A673 (cell line): ENCODE results near the gene SH2D3C. TPM values are rescaled to one million over a fixed set of nuclear protein-coding genes. Genes with fewer than 3 reads are reported as not detected.

ENCODE experiments used
- BruUV-seq: library from RNA; stranded (reverse); fragments of 400-500 nt; replicated peaks from 2 replicates; lab custom pipeline; 2021; lab: Mats Ljungman, UMichigan
- CTCF ChIA-PET: fragments of 300-600 bp; sonication (Branson Sonifier 250); formaldehyde crosslinking; loops from one replicate; lab custom pipeline; 2022; ENCODE audit warnings: antibody characterized with exemption; lab: Charles Lee
- POLR2A ChIA-PET: fragments of 300-600 bp; sonication (Branson Sonifier 250); formaldehyde crosslinking; loops from one replicate; lab custom pipeline; 2022; ENCODE audit warnings: antibody characterized with exemption; ENCODE audit not compliant: low non-redundant PET; lab: Charles Lee
- DNase-seq: peaks from one replicate; pipeline ENCODE4 v3.0.0-alpha.2; 2015; ENCODE audit warnings: low spot score
- H3K27ac ChIP-seq: fragments of 200-600 bp; sonication (generic); 2 replicates; pipeline ENCODE4 v1.5.1; 2016; ENCODE audit warnings: mixed run types, low read depth, mild to moderate bottlenecking, mixed read lengths, antibody characterized with exemption, low read length; ENCODE audit not compliant: poor library complexity, severe bottlenecking
- H3K27me3 ChIP-seq: fragments of 200-600 bp; sonication (generic); replicated peaks from 2 replicates; pipeline ENCODE4 v1.6.1; 2017; ENCODE audit warnings: mixed run types, low read depth, mild to moderate bottlenecking, mixed read lengths, antibody characterized with exemption, low read length; ENCODE audit not compliant: insufficient read depth, poor library complexity
- H3K36me3 ChIP-seq: fragments of 200-600 bp; sonication (generic); 2 replicates; pipeline ENCODE4 v1.6.1; 2016; ENCODE audit warnings: mixed run types, mild to moderate bottlenecking, mixed read lengths, antibody characterized with exemption, low read length; ENCODE audit not compliant: insufficient read depth, poor library complexity, severe bottlenecking
- H3K4me1 ChIP-seq: fragments of 200-600 bp; sonication (generic); 2 replicates; pipeline ENCODE4 v1.6.1; 2017; ENCODE audit warnings: mixed run types, mild to moderate bottlenecking, mixed read lengths, antibody characterized with exemption, low read length; ENCODE audit not compliant: insufficient read depth, poor library complexity, severe bottlenecking
- H3K4me3 ChIP-seq: fragments of 200-600 bp; sonication (generic); 2 replicates; pipeline ENCODE4 v1.5.1; 2016; ENCODE audit warnings: low read depth, mixed run types, mild to moderate bottlenecking, mixed read lengths, low read length; ENCODE audit not compliant: poor library complexity, severe bottlenecking
- H3K9me3 ChIP-seq: fragments of 200-600 bp; sonication (generic); 2 replicates; pipeline ENCODE4 v1.6.1; 2016; ENCODE audit warnings: mixed run types, low read depth, mild to moderate bottlenecking, mixed read lengths, antibody characterized with exemption, low read length; ENCODE audit not compliant: poor library complexity, severe bottlenecking
- EZH2 ChIP-seq: fragments of 200-600 bp; sonication (generic); IDR thresholded peaks from 2 replicates; pipeline ENCODE4 v1.6.1; 2017; ENCODE audit warnings: borderline replicate concordance, low read depth, mild to moderate bottlenecking, mixed read lengths, antibody characterized with exemption, low read length; ENCODE audit not compliant: poor library complexity, severe bottlenecking
- intact Hi-C: fragments of 100-400 bp; cut with micrococcal nuclease; formaldehyde crosslinking; loops from one replicate; pipeline ENCODE4 v1.10.0; 2022; ENCODE audit not compliant: unreplicated experiment
- total RNA-seq: library from RNA; stranded (reverse); gene quantifications from 2 replicates; pipeline ENCODE4 v1.2.3, GENCODE V29; 2021
- TF ChIP-seq, protein P1 (sequence below): fragments of 300-800, 200-600 bp; sonication (generic); conservative IDR thresholded peaks from 2 replicates; pipeline ENCODE4 v1.5.1; 2017; ENCODE audit warnings: low read depth, mild to moderate bottlenecking, antibody characterized with exemption, low read length, moderate library complexity, mixed read lengths

SH2D3C gene
- total RNA-seq, 1 experiment from 2014 or later, result not detected

GRCh38 chr9:127697575-127697974 lies 80.9 kb downstream of the SH2D3C start:
- no peaks in the 10 kb centered on the region for H3K9me3 ChIP-seq
- no peak for DNase-seq
- BruUV-seq, result no TSS peak
- H3K4me1 ChIP-seq, result no peaks in the 10 kb centered on the region
- intact Hi-C loops, result no loop called here
- no peaks in the 10 kb centered on the region for H3K36me3 ChIP-seq
- H3K4me3 ChIP-seq, result no peak overlapping the region
- ChIA-PET CTCF (no interaction called here), POLR2A (no interaction called here)
- no peak overlapping the region for H3K27ac ChIP-seq
- TF ChIP-seq, protein P1, sequence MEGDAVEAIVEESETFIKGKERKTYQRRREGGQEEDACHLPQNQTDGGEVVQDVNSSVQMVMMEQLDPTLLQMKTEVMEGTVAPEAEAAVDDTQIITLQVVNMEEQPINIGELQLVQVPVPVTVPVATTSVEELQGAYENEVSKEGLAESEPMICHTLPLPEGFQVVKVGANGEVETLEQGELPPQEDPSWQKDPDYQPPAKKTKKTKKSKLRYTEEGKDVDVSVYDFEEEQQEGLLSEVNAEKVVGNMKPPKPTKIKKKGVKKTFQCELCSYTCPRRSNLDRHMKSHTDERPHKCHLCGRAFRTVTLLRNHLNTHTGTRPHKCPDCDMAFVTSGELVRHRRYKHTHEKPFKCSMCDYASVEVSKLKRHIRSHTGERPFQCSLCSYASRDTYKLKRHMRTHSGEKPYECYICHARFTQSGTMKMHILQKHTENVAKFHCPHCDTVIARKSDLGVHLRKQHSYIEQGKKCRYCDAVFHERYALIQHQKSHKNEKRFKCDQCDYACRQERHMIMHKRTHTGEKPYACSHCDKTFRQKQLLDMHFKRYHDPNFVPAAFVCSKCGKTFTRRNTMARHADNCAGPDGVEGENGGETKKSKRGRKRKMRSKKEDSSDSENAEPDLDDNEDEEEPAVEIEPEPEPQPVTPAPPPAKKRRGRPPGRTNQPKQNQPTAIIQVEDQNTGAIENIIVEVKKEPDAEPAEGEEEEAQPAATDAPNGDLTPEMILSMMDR, result no peak
- no peak for TF ChIP-seq EZH2
- no peaks in the 10 kb centered on the region for H3K27me3 ChIP-seq

DNA sequence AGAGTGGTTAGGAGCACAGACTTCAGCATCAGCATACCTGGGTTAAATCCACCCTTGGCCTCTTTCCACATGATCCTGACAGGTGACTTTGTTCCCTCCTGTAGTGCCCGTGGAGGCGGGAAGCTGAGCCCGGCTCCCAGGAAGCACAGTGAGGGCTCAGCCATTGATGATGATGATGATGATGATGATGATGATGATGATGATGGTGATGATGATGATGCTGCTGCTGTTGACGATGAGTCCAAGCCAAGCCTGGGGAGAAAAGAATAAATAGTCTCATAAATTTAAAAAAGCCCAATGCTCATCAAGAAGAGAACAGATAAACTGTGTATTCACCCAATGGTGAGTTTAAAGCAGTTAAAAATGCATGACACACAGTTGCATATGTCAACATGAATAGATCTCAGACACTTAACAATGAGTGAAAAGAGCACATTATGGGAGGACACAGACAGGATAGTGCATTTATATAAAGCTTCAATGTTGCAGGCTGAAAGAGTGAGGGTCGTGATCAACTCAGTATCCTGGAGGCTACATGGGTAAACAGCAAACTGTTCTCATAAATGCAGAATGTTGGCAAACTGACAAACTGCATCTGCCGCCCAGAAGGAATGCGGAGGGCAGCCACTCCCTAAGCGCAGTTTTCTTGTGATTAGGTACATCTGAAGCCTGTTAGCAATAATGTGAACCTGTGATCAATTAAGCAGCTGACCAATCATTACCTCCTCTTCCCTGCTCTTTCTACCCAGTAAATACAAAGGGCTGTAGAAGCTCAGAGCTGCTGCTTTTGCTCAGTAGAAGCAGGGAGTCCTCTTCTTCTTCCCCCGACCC lies 83.4 kb downstream of the SH2D3C start:
- no peaks in the 10 kb centered on the region for H3K36me3 ChIP-seq
- ChIA-PET CTCF (no interaction called here), POLR2A (no interaction called here)
- no TSS peak for BruUV-seq
- TF ChIP-seq, protein P1, result no peak
- no peak for TF ChIP-seq EZH2
- no peak overlapping the region for H3K27ac ChIP-seq
- H3K27me3 ChIP-seq, result no peaks in the 10 kb centered on the region
- intact Hi-C loops, result no loop called here
- no peak overlapping the region for H3K4me3 ChIP-seq
- DNase-seq, result no peak
- no peaks in the 10 kb centered on the region for H3K9me3 ChIP-seq
- no peaks in the 10 kb centered on the region for H3K4me1 ChIP-seq

DNA sequence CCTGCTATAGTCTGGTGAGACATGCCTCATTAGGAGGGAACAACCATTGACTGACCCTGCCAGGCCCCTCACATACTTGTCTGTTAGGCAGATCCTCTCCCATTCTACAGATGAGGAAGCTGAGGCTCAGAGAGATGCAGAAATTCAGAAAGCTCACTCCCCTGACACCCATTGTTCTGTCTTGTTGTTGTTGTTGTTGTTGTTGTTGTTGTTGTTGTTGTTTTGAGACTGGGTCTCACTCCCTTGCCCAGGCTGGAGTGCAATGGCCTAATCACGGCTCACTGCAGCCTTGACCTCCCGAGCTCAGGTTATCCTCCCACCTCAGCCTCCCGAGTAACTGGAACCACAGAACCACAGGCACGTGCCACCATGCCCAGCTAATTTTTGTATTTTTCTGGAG lies 84.8 kb downstream of the SH2D3C start:
- ChIA-PET CTCF (interaction anchor here (0.6 kb wide), 1 partner anchor 51 kb away, joined by 5 read pairs; no protein-coding TSS in a partner anchor), POLR2A (no interaction called here)
- intact Hi-C loops, result no loop called here
- BruUV-seq, result no TSS peak
- Histone ChIP-seq H3K4me1 (no peaks in the 10 kb centered on the region), H3K27me3 (no peaks in the 10 kb centered on the region), H3K9me3 (no peaks in the 10 kb centered on the region), H3K4me3 (no peak overlapping the region), H3K27ac (no peak overlapping the region), H3K36me3 (no peaks in the 10 kb centered on the region)
- DNase-seq, result no peak
- TF ChIP-seq, protein P1, result no peak
- no peak for TF ChIP-seq EZH2
